DND-41 (cell line): ENCODE data around the gene SUPV3L1.

Source experiments
- CTCF ChIP-seq: IDR thresholded peaks from 2 replicates; pipeline ENCODE4 v1.5.1; 2012; ENCODE audit warnings: borderline replicate concordance, low read length, moderate library complexity, mild to moderate bottlenecking; ENCODE audit not compliant: poor library complexity, severe bottlenecking; ENCODE audit errors: extremely low read depth
- EZH2 ChIP-seq: IDR thresholded peaks from 3 replicates; pipeline ENCODE4 v1.6.1; 2012; ENCODE audit warnings: borderline replicate concordance, low read depth, mild to moderate bottlenecking, moderate library complexity, low read length, inconsistent platforms; ENCODE audit not compliant: severe bottlenecking

GRCh38 chr10:69242852-69243212 lies 62.8 kb downstream of the SUPV3L1 start:
- no peak for TF ChIP-seq CTCF
- no peak for TF ChIP-seq EZH2
